ENCODE results near the gene ETS2.

The ETS2 gene

DNA sequence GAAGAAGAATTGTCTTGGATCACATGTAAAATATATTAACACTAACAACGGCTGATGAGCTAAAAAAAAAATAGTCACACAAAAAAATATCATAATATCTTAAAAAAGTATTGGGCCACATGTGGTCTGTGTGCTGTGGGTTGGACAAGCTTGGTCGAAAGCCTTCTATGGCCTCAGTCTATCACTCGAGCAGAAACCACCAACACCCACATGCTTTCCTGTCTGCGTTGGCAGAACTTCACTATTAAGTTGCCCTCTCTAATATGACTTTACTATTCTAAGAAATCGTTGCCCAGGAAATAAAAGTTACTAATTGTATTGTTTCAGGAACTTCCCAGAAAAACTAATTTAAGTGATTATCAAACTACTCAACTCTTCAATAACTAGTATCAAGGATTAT is 28.2 kb upstream of the ETS2 start:
- DNase-seq (ENCODE audit: low read depth in 4 of 4, low spot score in 1 of 4), result no peak

DNA sequence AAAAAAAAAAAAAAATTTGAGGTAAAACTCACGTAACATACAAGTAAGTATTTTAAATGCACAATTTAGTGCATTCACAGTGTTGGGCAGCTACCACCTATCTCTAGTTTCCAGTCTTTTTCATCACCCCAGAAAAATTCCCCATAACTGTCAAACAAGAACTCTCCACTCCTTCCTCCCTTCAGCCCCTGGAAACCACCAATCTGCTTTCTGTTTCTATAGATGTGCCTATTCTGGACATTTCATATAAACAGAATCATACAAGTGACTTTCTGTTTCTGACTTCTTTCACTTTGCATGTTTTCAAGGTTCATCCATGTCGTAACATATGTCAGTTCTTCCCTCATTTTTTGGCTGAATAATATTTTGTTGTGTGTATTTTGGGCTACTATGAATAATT is 24.9 kb upstream of the ETS2 start:
- DNase-seq (ENCODE audit: low read depth in 4 of 4, low spot score in 1 of 4), result no peak

DNA sequence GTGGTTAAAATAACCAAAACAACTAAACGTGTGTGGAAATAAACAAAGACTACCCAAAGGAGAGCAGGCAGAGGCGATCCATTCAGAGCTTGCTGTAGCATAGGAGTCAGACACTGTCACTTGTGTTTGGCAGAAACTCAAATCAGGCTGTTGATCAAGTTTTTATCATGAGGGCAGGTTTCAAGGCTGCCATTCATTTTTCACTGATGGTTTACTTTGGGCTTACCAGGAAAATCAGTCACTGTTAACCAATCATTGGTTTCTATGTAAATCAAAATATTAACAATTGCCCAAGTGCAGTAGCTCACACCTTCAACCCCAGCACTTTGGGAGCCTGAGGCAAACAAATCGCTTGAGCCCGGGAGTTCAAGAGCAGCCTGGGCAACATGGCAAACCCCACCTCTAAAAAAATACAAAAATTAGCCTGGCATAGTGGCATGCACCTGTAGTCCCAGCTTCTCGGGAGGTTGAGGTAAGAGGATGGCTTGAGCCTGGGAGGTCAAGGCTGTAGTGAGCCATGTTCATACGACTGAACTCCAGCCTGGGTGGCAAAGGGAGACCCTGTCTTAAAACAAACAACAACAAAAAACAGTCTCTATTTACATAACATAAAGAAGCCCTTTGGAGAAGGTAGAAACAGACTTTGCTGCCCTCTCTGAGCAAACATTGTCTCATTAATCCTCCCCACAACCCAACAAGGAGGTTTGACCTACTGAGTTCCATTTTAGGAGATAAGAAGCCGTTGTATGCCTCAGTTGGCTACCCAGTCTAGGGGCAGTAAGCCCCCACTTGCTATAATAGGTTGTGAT is 21.1 kb upstream of the ETS2 start:
- no peak for DNase-seq (ENCODE audit: low read depth in 4 of 4, low spot score in 1 of 4)

DNA sequence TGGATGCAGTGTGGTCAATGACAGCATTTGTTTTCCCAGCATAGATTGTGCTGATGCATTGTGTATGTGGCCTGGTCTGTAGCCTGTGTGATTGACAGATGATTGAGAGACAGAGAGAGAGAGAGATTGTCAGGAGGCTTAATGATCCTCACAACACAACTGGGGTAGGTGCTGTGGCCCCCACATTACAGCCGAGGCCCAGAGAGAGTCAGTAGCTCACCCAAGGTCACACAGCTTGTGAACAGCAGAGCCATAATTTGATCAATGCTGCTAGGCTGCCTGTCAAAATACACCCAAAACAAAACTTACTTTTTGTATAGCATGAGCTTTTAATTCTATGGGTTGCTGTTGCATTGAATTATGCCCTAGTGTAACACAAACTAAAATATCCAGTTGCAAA is 20.2 kb upstream of the ETS2 start:
- DNase-seq (ENCODE audit: low read depth in 4 of 4, low spot score in 1 of 4), result no peak

DNA sequence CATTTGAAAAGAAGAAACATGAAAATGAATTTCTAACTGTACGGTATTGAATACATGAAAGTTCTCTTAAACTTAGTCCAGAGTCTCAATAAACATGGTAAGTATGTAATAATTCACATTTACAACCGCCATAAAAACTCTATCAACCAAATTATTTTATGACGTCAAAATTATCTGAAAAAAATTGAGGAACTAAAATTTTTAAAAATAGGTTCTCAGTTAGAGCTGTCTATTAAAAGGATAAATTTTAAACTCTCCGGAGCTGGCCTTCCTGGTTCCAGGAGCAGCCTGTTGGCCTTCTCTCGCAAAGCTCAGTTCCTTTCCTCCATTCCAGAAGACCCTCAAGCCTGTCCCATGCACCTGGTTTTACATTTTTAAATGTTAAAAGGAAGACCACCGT is 18.7 kb upstream of the ETS2 start:
- DNase-seq (ENCODE audit: low read depth in 4 of 4, low spot score in 1 of 4), result no peak

DNA sequence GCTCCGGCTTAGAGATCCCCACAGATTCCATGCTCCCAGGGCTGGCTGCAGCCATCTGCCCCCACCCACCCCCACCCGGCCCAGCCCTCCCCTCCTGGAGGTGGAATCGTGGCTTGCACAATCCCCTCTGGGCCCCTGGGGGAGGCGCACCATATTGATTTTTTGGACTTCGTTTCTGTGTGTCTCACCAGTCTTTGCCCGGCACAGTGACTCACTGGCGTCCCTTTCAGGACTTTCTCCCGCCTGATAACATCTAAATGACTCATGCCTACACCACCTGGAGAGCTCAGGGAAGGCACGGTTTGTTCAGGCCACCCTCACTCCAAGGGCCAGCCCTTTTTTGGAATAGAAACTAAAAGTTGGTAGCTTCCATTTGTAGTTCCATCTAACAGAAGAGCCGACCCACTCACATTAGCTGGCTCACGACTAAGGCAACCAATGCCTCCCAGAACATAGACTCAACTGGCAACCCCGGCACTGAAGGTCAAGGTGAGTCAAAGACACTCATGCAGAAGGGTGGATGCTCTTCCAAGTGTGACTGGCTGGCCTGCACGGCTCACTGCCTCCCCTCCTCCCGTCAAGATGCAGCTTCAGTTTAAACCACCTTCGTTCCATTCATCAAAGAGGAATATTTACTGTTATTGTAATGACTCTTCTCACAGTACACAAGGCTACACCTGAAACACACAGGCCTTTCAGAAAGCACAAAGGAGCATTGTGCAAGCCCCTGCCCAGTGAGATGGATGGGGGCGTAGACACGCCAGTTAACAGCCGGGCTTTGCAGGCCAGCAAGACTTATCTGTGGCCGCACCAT is 18.1 kb upstream of the ETS2 start:
- no peak for DNase-seq (ENCODE audit: low read depth in 4 of 4, low spot score in 1 of 4)

DNA sequence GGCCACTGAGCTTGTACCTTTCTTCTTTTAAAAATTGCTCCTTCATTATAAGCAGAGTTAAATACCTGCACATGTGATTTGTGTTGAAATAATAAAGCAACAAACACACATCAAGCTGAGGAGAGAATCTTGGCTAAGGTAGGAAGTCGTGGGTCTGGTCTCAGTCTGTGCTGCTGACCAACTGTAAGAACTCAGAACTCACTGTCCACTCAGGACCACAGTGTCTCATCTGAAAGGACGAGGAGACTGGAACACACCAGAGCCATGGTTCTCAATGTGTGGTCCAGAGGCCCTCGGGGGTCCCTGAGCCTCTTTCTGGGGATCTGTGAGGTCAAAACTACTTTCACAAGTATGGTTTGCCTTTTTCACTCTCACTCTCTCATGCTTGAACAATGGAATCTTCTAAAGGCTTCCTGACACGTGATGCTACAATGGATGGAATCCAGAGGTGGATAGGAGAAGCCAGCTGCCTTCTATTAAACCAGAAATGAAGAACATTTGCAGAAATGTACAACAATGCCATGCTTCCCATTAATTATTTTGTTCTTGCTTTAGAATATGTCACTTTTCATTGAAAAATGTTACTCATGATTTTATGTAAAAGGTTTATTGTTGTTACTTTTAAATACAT is 17.3 kb upstream of the ETS2 start:
- DNase-seq (ENCODE audit: low read depth in 4 of 4, low spot score in 1 of 4), result no peak

DNA sequence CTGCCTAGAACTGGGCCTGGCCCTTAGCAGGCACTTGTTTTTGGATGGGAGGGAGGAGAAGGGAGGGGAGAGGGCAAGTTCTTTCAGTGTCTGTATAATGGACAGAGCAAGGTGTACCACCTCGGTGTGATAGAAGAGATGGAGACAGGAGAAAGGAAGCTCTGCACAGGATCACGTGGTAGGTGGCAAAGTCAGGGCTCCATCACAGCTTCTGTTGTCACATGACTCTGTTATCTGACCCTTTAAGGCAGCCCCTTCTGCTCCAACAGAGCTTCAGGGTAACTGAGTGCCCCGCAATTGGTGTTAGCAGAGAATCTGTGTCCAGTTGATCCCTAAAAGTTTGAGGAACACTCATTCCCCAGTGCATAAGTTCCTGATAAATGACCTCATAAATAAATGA is 16.5 kb upstream of the ETS2 start:
- DNase-seq (ENCODE audit: low read depth in 4 of 4, low spot score in 1 of 4), result no peak

DNA sequence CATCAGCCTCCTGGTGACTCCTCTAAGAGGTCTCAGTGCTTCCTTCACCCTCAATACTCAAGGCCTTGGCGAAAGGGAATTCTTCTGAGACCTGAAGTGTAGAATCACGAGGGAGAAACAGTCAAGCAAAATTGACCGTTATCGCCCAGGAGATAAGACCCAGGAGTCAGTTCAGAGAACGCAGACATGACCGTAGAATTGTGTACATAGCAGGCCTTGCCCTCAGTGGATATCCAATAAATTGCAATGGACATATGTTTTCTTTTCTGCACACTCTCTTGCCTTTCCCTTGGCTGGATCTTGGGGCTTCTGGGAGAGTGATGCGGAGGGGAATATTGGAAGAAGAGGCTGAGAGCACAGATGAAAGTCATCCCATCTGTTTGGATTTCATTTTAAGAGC is 15.7 kb upstream of the ETS2 start:
- no peak for DNase-seq (ENCODE audit: low read depth in 4 of 4, low spot score in 1 of 4)

DNA sequence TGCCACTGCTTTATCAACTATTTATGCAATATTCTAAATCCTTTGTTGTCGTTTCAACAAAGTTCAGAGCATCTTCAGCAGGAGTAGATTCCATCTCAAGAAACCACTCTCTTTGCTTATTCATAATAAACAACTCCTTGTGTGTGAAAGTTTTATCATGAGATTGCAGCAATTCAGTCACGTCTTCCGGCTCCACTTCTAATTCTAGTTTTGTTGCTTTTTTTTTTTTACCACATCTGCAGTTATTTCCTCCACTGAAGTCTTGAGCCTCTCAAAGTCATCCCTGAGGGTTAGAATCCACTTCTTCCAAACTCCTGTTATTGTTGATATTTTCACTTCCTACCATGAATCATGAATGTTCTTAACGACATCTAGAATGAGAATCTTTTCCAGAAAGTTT is 14.8 kb upstream of the ETS2 start:
- no peak for DNase-seq (ENCODE audit: low read depth in 4 of 4, low spot score in 1 of 4)

DNA sequence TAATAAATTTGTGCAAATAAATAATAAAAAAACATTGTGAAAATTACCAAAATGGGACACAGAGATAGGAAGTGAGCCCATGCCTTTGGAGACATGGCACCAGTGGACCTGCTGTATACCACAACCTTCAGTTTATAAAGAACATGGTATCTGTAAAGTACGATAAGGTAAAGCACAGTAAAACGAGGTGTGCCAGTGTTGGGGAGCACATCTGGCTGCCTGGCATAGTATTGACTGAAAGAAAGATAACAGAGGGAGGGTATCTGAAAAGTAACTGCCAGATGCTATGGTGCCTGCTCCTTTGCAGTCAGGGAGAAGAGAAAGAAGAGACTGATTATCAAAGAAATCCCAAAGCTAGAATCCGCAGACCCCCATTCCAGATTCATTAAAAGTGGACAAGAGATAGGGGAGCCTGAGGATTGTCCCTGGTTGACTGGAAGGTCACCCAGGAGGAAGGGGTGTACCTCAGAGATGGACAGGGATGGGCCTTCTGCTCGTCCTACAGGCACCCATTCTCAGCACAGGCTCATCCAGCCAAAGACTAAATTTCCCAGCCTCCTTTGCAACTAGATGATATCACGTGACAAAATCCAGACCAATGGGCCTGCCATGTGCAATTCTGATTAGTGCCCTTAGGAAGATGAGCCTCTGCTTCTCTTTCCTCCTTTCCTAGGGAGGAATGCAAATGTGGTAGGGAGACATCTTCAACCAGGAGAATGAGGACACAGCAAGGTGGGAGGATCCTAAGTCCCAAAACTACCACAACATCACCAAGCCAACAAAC is 12.9 kb upstream of the ETS2 start:
- DNase-seq (ENCODE audit: low read depth in 4 of 4, low spot score in 1 of 4), result no peak

DNA sequence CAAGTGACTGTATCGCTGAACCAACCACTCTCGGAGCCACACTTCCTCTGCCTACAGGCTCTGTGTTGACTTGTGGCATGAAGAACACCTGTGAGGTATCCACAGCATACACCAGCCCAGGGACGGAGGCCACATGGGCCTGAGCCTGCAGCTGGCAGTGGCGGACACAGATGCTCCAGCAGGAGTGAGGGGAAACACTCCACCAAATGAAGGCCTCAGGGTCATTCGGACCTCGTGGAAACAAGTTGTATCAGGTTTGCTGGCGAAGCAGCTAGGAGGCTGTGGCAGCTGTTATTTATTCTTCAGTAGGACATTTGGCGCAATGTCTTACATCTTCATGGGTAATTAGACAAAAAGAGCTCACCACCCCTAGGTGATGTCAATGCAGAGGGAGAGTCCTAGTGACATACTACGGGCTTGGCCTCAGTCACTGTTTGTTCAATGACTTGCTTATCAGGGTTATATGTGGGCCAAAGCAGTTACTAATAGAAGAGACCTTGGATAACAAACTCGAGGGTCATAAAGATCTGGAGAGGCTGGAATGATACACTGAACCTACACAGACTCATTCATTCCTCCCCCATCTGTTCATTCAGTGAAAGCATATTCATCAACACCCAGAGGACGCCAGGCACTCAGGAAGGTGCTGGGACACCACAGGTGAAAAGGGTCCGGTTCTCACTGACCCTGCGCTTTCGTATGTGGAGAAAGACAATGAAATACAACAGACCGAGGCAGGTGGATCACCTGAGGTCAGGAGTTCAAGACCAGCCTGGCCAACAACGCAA is 11.6 kb upstream of the ETS2 start:
- DNase-seq (ENCODE audit: low read depth in 4 of 4, low spot score in 1 of 4), result no peak

DNA sequence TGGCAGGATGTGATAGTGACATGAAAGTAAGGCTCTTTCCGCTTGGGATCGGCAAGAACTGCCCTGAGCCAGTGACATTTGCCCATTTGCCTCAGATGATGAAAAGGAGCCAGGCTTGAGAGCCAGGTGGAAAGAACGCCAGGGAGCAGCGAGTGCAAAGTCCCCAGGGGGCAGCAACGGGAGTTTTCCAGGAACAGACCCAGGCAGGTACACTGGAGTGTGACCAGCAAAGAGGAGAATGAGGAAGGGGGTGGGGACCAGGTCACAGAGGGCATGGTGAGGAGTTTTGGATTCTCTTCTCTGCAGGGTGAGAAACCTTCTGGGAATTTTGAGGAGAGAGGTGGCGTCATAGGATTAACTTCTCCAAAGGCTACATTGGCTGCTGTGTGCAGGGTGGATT is 10.8 kb upstream of the ETS2 start:
- no peak for DNase-seq (ENCODE audit: low read depth in 4 of 4, low spot score in 1 of 4)

DNA sequence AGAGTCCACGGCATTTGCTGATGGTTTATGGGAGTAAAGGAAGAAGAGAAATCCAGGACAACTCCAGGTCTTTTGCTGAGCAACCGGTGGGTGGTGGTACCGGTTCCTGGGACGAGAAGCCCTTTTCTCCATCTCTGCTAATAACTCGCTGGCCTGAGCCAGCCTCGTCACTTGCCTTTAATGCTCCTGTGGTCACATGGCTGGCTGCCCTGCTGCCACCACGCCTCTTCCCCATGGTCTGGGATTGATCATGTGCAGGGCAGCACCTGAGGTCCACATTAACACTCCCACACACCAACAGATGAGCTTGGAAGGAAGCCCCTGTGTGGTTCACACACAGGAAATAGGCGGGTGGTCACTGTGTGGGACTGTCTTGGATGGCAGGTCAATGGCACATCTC is 10.3 kb upstream of the ETS2 start:
- no peak for DNase-seq (ENCODE audit: low read depth in 4 of 4, low spot score in 1 of 4)

DNA sequence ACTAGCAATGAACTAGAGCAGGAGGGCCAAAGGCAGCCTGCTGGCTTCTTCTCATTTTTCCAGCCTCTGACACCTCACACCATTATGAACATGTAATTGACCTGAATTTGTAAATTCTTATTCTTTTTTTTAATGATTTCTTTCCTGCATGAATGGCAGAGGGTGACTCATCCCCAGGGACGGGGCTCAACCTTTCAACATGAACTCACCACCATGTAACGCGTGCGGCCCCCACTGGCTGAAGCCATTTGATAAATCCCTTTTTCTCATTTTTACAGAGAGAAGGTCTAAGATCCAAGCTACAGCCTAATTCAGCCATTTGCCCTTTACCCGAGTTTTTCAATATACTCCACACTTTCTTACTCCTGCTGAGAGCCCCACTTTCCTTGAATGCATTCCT is 9.3 kb upstream of the ETS2 start:
- DNase-seq (ENCODE audit: low read depth in 4 of 4, low spot score in 1 of 4), result no peak

DNA sequence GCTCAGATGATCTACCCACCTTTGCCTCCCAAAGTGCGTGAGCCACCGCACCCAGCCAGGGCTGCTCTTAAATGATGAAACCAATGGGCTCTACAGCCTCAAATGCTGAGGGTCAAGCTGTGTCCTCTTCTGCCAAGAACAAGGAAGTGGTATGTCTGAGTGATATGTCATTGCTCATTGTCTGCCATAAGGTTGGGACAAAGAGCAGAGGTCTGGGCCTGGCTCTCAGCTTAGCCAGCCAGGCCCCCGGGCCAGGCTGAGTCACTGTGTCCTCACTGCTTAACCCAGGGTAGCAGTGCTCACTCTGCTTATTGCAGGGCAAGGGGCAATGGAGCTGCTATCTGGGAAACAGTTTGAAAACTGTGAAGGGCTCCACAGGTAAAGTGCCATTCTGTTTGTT is 8.3 kb upstream of the ETS2 start:
- DNase-seq (ENCODE audit: low read depth in 4 of 4, low spot score in 1 of 4), result no peak

DNA sequence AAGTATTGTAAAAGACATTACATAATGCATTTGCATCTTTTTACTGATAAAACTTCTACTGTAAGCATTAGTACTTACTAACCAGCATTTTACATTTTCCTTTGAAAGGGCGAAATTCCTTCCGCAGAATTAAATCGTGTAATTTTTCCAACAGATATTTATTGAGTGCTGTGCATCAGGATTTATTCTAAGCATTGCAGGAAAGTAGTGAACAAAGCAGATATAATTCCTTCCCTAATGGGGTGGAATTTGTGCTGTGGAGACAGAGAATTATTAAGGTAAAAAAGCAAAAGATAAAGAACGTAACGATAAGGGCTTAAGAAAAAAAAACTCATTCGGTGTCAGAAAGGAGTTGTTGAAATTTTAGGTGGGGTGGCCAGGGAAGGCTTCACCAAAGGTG is 7.6 kb upstream of the ETS2 start:
- DNase-seq (ENCODE audit: low read depth in 4 of 4, low spot score in 1 of 4), result no peak

DNA sequence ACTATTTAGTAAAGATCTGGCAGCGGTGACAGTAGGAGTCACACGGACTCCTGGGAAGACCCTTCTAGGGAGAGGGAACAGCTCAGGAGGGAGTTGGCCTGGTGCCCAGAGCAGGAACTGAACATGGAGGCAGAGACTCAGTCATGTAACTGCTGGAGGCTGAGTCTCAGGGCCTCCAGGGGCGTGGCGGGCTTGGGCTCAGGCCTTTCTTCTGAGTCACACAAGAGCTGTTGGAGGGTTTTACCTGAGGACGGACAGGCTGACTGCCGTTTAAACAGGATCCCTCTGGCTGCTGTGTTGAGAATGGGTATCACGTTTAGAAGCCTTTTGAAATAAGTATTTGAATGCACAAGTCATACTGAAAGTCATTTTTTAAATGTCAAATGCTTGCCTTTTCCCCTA is 7.2 kb upstream of the ETS2 start:
- no peak for DNase-seq (ENCODE audit: low read depth in 4 of 4, low spot score in 1 of 4)

DNA sequence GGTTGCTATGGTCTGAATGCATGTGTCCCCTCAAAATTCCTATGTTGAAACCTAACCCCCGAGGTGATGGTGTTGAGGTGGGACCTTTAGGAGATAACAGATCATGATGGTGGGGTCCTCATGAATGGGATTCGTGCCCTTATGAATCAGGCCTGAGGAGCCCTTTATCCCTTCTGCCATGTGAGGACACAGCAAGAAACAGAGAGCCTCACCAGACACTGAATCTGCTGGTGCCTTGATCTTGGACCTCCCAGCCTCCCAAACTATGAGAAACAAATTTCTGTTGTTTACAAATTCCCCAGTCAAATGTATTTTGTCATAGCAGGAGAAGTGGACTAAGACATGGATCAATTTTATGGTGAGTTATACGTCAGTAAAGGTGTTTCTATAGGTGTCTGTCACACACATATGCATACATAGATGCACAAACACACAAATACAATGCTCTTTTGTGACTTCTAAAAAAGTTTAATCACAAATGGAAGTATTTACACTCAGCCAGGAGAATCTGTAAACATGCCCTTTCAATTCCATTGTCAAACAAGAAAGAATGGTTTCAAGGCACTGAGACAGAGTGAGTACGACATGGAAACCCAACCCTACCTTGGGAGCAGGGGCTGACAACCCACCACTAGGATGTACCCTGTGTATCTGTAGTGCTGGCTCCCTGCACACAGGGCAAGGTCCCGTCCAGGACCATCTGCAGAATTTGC is 5.5 kb upstream of the ETS2 start:
- no peak for DNase-seq (ENCODE audit: low read depth in 4 of 4, low spot score in 1 of 4)

All from stimulated activated CD4-positive, alpha-beta T cell treated with anti-CD3 and anti-CD28 coated beads, Interleukin-1b, Interleukin-23, amount 100 ng/mL, for 24 hours (primary cell).